UCSD-AML1 (cell line): ENCODE results near the gene PROX2.

Experiments
- DNase-seq: peaks from one replicate; lab custom pipeline; 2025; ENCODE audit not compliant: unreplicated experiment; lab: John Stamatoyannopoulos, UW

The PROX2 gene

DNA sequence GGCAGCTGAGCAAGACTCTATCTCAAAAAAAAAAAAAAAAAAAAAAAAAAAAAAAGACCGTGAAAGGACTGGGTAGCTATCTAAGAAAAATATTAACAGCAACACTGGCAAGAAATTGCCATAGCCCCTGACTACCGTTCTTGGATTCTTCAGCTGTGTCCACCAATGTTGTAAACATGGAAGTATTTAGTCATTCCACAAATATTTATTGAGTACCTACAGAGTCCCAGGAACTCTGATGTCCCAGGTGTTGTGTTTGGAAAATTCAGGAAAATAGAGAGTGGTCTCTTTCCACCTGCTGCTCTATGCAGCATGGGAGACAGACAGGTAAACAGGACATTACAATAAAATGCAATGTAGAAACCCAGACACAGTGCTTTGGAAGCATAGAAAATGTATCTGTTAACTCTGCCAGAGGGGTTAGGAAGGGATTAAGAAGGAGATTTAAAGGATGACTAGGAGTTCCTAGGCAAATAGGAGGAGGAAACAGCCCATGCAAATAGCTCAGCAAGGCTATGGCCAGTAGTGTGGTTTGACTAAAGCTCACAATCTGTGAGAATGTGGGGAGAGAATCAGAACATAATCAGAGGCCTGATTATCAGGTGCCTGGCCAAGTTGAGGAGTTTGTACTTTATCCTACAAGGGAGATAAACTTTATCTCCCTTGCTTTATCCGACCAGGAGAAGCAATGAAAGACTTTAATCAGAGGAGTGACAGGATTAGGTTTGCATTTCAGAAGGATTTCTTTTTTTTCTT lies 3.7 kb upstream of the PROX2 start:
- DNase-seq, result no peak

DNA sequence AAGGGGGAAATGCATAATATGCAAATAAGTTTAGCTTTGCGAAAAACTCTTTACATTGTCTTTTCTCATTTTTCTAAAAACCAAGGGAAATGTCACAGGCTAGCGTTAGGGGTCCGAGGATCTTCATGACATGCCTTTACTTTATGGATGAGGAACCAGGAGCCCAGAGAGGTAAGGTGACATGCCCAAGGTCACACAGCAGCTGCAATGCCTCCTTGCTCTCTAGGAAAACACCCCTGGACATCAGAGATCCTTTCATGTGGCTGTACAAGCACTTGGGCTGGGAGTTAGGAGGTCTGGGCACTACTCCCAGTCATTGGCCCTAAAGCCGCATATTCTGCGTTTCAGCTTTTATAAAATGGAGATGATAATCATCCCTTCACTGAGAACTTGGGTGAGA lies 741 bp downstream of the PROX2 start:
- DNase-seq, result no peak

DNA sequence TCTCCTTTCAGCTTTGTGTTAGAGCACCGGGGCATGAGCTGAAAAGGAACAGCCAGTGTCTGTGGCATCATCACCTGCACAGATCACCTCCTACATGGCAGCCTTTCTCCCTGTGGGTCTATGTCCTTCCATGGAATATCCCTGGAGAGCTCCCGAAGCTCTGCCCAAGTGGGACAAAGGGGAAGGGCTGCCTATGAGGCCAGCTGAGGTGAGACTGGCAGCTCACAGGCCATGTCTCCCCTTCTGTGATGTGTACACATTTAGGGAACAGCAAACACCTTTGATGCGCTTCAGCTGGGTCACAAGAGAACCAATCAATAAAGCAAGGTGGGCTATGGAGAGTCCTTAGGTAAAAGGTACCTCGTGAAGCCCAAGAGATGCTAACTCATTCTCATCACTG lies 4.1 kb downstream of the PROX2 start:
- DNase-seq, result no peak

DNA sequence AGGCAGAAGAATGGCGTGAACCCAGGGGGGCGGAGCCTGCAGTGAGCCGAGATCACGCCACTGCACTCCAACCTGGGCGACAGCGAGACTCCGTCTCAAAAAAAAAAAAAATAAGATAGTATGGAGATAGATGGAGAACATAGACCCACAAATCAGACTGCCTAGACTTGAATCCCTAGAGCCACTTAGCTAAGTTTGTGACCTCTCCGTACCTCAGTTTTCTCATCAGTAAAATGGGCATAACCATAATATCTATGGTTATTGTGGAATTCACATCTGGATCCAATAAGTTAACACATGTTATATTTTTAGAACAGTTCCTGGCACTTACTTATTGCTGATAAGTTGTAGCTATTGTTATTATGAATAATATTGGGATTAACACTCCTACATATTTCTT lies 7.2 kb downstream of the PROX2 start:
- DNase-seq, result no peak

DNA sequence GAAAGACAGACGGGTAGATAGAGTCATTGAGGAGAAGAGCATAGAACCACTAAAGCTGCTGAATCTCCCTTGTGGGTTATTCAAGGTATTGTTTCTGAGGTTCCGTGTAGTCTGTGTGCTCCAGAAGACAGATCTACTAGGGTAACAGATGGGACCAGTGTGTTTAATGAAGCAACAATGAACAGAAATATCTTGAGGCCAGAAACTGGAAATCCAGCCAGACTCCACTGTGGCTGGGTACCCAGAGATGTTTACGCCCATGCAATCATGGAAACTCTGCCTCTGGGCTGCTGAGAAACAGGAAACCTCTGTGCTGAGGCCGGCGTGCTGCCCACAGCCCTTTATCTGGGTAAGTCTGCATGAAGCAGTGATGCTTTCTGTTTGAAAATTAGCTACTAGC lies 8.3 kb downstream of the PROX2 start:
- DNase-seq, result peak; percentile 73

DNA sequence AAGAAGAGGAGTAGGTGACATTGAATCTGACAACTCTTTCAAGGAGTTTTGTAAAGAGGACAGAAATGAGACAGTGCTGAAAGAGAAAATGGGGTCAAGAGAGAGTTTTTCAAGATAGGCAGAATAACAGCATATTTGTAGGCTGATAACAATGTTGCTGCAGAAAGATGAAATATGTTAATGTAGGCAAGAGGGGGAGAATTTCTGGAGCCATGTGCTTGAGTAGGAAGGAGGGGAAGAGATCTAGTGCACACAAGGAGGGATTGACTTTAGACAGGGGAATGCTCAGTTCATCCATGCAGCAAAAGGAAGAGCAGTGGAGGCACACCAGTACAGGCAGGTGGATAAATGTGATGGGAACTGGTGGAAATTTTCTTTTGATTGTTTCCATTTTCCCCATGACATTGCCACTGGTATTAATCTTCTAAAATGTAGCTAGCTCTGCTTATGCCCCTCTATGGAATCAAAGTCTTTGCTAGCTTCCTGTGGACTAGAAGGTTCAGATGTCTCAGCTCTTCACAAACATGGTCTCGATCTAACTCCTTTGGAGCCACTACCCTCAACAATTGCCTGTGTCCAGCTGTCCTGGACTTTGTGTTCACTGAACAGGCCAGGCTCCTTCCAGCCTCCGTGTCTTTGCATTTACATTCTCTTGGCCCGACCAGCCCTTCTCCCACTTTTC lies 9.1 kb downstream of the PROX2 start:
- DNase-seq, result no peak

DNA sequence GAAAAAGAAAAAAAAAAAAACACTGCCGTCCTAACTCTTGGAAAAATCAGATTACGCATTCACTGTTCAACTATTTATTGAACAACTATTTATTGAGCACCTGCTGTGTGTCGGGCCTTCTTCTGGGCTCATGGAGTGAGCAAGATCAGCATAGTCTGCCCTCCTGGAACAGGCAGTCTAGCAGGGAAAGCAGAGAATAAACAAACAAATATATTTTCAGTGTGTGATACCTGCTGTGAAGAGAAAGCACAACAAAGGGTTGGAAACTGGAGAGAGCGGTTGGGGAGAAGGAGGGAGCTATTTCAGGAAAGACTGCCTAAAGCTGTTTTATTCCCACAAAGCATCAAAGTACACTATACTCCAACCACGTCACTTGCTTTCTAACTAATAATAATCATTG lies 10.8 kb downstream of the PROX2 start:
- no peak for DNase-seq

DNA sequence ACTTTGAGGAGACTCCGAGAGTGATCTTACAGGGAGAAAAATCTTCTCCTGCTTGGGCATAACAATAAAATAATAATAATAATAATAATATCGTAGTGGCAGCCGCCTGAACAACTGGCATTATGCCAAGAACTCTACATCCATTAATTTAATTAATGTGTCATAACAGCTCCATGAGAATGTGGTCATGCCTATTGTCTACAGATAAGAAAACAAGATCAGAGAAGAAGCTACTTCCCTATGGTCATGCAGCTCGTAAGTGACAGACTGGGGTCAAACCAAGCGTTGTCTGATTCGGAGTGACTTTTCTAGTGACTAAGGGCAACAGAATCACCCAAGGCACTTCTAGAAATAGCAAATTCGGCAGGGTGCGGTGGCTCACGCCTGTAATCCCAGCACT lies 11.7 kb downstream of the PROX2 start:
- no peak for DNase-seq

DNA sequence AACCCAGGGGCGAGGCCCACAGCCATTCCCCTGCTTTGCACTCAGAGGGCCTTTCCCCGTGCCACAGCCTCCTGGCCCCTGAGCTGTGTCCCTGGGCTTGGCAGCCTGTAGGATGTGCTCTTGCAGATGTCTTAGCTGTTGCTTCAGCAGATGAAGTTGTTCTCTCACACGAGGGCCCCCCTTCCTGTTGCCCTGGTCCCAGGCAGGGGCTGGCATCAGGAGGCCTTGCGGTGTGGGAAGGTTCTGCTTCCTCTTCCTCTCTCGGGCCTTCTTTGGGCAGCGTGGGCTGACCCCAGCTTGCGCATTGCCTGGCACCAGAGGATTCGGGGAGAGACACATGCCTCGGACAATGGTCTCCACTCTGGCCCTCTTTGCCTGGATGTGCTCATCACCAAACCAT lies 12.7 kb downstream of the PROX2 start:
- peak; percentile 60 for DNase-seq

DNA sequence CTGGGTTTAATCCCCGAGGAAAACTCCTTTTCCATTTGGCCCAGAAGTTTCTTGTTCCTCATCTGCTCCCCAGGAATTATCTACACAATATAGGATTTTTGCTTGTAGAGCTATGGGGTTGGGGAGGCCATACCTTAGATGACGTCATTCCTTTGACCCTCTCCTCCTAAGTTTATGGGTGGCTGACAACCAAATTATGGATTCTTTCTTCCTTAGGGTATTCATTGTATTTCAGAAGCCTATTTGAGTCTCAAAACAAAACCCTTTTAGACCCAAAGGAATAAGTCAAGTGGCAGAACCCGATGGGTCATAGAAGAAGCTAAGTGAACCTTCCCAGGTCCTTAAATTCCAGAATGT lies 14.2 kb downstream of the PROX2 start:
- DNase-seq, result no peak

DNA sequence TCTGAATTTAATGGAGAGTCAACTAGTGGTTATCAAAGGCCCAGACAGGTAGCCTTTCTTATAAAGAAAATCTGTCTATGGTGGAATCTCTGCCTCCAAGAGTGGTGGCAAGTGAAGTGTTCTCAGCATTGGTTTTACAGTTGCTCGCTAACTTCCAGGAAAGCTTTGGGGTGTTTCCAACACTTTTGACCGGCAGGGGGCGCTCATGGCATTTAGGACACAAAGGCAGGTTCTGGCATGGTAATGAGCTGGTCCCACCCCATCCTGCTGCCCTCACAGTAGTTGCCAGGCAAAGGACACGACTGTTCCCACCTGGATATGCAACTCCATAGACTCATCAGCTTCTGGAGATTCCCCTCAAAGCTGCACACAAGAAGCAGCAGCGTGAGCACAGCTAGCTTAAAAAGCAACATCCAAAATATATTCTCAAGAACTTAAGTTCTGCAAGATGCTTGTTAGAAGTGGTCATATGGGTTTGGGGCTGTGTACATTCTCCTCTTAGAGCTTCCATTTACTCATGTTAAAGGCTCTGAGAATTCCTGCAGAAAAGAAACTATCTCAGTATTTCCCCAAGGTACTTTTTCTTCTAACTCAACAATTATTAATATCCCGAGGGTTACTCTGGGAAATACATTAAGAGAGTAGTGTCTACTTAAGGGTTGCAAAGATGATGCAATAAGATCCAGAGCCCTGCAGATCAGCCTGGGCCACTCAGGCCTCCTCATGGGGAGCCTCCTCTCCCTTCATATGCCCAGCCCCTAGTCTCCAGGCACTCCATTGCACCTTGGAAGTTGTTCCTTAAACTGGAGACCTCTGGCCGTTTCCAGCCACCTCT lies 14.8 kb downstream of the PROX2 start:
- DNase-seq, result peak; percentile 87

DNA sequence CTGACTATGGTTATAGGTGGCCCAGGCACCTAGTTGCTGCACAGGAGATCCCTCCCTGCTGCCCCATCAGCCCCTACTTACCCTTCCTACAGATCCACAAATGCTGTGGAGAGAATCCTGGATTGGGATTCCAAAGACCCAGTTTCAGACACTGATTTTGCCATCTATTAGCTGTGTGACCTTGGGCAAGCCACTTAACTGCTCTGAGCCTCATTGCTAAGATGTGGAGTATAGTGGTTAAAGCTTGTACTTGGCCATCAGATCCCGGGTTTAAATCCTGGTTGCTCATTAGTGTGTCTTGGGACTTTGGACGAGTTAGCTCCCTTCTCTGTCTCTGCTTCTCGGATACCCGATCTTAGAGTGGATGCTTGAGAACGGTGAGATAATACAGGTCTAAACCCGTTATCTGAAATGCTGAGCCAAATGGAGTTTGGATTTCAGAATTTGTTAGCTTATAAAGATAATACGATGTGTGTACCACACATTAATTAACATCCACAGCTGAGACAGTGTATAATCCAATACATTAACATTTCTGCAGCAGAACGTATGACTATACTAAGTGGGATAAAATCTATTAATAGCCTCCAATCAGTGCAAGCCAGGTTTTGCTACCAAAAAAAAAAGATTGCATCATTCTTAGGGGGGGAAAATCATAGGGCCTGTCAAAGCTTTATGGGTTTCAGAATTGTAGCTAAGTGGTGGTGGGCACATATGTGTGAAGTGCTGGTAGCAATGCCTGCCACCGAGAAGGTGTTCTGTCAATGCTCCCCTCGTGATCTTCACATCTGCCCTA lies 16.0 kb downstream of the PROX2 start:
- DNase-seq, result no peak

DNA sequence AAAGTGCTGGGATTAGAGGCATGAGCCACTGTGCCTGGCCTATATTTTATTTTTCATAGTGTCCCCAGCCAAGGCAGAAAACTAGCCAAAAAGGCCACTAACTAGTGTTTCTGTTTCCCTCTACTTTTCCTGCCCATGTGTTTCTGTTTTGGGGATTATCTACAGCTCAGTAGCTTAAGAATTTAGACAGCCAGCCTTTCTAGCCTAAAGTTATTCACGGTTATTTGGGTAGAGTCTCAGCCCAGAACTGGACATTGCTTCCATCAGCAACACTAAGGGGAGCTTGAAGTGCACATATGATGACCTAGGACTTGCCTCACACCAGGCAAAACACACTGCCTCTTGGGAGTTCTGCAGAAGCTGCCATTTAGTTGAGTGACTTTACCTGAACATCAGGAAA lies 17.9 kb downstream of the PROX2 start:
- no peak for DNase-seq

DNA sequence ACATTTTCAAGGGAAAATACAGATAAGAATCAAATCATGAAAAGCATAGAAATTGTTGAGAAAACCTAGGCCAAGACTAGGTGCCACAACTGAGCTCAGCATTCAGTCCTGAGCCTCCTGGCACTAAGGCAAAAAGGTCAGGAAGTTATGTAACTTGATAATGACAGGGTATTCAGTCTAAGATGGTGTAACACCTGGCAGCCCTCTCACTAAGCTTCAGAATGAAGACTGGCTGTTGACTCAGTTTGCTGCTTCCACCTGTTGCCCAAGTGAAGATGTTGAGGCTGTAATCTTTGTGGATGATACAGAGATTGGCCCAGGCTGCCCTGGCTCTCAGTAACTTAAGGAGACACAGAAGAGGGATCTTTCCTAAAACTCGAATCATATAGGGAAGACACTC lies 19.6 kb downstream of the PROX2 start:
- DNase-seq, result no peak

DNA sequence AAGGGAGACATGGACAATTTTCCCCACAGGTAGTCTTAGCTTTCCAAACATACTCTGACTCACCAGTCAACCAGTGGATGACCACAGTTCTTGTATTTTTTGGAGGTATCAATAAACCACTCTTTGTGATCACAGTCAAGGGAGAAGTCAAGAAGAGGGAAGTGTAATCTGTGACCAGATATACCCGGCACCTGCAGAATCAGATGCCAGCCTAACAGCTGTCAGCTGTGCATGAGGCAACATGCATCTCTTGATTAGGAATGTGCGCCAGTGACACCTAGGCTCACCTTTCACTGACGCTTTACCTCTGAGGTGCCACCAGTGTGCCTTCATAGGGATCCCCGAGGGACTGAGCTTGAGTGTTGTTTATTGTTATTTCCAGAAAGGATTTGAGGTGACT lies 20.0 kb downstream of the PROX2 start:
- DNase-seq, result no peak

DNA sequence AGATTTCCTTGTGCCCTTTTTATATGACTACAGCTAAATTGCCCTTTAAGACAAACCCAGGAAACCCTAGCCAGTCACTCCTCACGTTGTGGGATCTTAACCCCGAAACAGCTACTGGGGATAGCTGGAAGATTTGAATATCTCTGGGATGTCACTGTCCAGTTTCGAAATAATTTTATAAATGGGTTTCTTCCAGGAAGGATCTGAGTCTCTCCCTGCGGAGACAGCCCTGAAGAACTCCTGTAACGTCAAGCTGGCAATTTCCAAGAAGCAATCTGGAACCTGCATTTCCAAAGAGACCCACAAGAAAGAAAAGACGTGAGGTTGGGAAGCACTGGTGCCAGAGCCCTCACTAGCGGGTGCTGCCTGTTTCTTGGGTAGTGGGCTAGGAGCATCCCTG lies 20.9 kb downstream of the PROX2 start:
- no peak for DNase-seq

DNA sequence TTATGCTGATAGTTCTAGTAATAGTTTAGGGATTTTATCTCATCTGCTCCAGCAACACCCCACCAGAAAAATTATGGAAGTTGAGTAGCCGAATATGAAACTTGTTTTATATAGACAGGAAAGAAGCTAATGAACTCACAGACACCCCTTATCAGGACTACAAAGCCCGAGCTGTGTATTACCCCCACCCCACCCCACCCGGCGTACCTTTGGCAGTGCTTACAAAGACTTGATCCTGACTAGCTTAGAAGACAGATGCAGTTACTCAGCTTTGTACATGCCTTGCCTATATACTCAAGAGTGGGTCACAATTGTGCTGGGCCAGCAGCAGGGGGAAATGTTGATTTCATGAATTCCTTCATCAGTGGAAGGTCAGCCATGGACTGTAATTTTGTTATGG lies 22.4 kb downstream of the PROX2 start:
- DNase-seq, result no peak

DNA sequence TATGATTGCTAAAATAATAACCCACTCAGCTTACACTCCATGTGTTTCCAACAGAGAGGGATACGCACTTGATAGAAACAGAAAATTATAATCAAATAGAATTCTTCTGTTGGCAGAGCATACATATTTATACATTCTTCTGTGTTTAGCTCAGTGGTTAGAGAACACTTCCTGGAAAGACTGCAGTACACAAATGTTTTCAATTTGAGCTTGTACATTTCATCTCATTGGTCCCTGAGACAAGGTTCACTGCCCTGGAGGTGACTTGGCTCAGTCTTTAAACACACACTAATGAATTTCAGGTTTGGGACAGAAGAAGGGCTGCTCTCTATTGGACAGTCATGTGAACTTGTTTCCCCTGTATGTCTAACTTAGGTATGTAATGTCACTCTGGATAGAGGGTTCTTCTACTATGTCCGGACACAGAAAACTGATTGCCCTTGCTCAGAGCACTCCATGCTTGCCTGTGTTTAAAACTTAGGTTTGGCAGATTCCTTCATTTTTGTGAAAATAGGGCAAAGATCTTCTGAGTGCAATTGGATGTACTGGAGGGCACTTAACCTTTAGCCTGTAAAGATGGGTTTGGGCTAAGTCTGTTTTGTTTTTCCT lies 22.9 kb downstream of the PROX2 start:
- DNase-seq, result no peak

DNA sequence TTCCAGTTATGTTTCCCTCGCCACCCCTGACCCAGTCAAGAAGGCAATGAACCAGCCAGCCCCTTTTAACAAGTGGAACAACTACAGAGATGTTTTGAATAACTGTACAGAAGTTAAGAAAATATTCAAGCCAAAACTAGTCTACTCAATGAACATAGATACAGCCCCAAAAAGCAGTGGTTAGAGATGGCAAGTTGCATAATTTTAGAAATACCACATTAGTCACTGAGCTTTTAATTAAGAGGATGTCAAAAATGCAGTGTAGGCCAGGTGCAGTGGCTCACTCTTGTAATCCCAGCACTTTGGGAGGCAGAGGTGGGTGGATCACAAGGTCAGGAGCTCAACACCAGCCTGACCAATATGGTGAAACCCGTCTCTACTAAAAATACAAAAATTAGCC lies 27.2 kb downstream of the PROX2 start:
- DNase-seq, result no peak

DNA sequence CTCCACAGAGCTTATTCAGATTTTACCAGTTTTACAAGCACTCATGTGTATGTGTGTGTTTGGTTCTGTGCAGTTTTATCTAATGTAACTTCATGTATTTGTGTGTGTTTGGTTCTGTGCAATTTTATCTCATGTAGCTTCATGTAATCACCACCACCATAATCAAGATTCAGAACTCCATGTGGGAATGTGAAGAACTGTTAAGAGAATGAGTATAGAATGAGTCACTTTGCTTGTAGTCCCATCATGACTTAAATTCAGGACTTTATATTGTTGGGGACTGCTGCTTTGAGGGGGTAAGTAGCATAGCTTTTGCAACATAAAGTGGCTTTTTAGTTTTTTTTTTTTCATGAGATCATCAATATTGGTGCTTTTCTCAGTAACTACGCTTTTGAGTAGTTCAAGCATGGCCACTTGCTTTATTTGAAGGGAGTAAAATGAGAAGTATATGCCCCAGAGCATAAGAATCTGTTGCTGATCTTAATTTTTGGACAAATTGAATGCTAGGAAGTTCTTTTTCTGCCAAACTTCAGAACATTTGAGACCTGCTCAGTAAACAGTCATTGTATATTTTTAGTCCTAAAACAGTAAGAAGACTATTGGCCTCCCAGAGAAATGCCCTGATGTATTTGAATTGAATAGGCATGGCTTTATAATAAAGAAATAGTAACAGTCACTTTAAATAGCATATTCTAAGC lies 28.8 kb downstream of the PROX2 start:
- DNase-seq, result no peak
